HG03378 (cell line): ENCODE results near the gene ST8SIA1.
"Not testable (repeated sequence)": the region's sequence is repeated elsewhere in the genome, so short reads cannot be mapped to it uniquely, and the experiment has no call there.

Experiments used
- ATAC-seq: cut with Tn5 transposase; IDR thresholded peaks from one replicate; pipeline ENCODE4 v1.9.1; 2021; ENCODE audit warnings: mild to moderate bottlenecking, moderate library complexity; ENCODE audit not compliant: unreplicated experiment

Gene ST8SIA1

GRCh38 chr12:22196236-22196635, 138.3 kb downstream of the ST8SIA1 start:
- no peak for ATAC-seq

- no peak for ATAC-seq
Measured at GRCh38 chr12:22190969-22191368, 143.5 kb downstream of the ST8SIA1 start.

- ATAC-seq = no peak
Measured at GRCh38 chr12:22188431-22188830, 146.1 kb downstream of the ST8SIA1 start.

GRCh38 chr12:22180705-22181104, 153.8 kb downstream of the ST8SIA1 start:
- ATAC-seq = no peak

- no peak for ATAC-seq
Measured at GRCh38 chr12:22173177-22173576, 161.3 kb downstream of the ST8SIA1 start.

GRCh38 chr12:22172501-22172900, 162.0 kb downstream of the ST8SIA1 start:
- no peak for ATAC-seq

GRCh38 chr12:22169376-22169775, 165.1 kb downstream of the ST8SIA1 start:
- no peak for ATAC-seq

- ATAC-seq = no peak
Measured at GRCh38 chr12:22164139-22164538, 170.4 kb downstream of the ST8SIA1 start.

- no peak for ATAC-seq
Measured at GRCh38 chr12:22163594-22163993, 170.9 kb downstream of the ST8SIA1 start.

- no peak for ATAC-seq
Measured at GRCh38 chr12:22160396-22161003, 174.0 kb downstream of the ST8SIA1 start.

- ATAC-seq = not testable (repeated sequence)
Measured at GRCh38 chr12:22149286-22149685, 185.2 kb downstream of the ST8SIA1 start.

GRCh38 chr12:22146686-22147085, 187.8 kb downstream of the ST8SIA1 start:
- ATAC-seq = not testable (repeated sequence)
